Left lobe of liver (tissue), 1 donor: ENCODE measurements around the gene SETD1A. TPM values are rescaled to one million over a fixed set of nuclear protein-coding genes. Genes with fewer than 3 reads are reported as not detected.

Experiments used
- total RNA-seq: library from RNA; stranded (reverse); gene quantifications from one replicate; pipeline ENCODE4 v1.2.1, GENCODE V29; 2021
- donor health status: DM: no; HTN: yes; CAD: no.

The SETD1A gene
- total RNA-seq, 1 donor from 2014 or later = 8.2 TPM

Other genes with a start within 250 kb of the SETD1A start
- 23.0 TPM for gene PHKG2, start 209.3 kb upstream of the SETD1A start, total RNA-seq
- 0.40 TPM for gene CFAP119, start 195.7 kb upstream of the SETD1A start, total RNA-seq
- 35.7 TPM for gene RNF40, start 195.4 kb upstream of the SETD1A start, total RNA-seq
- gene ZNF629, start 170.5 kb upstream of the SETD1A start, total RNA-seq = 4.6 TPM
- 6.2 TPM for gene BCL7C, start 63.7 kb upstream of the SETD1A start, total RNA-seq
- gene CTF1, start 61.1 kb upstream of the SETD1A start, total RNA-seq = 0.58 TPM
- 3.6 TPM for gene FBXL19, start 34.2 kb upstream of the SETD1A start, total RNA-seq
- gene ORAI3, start 8.7 kb upstream of the SETD1A start, total RNA-seq = 51.3 TPM
- 71.5 TPM for gene HSD3B7, start 27.5 kb downstream of the SETD1A start, total RNA-seq
- gene STX1B, start 52.9 kb downstream of the SETD1A start, total RNA-seq = 4.2 TPM
- 24.6 TPM for gene STX4, start 75.8 kb downstream of the SETD1A start, total RNA-seq
- gene ZNF668, start 116.5 kb downstream of the SETD1A start, total RNA-seq = 3.6 TPM
- gene ZNF646, start 116.7 kb downstream of the SETD1A start, total RNA-seq = 6.7 TPM
- 4.4 TPM for gene PRSS53, start 131.2 kb downstream of the SETD1A start, total RNA-seq
- 101 TPM for gene VKORC1, start 137.0 kb downstream of the SETD1A start, total RNA-seq
- 42.7 TPM for gene BCKDK, start 150.6 kb downstream of the SETD1A start, total RNA-seq
- gene KAT8, start 159.9 kb downstream of the SETD1A start, total RNA-seq = 27.0 TPM
- 14.5 TPM for gene PRSS8, start 178.0 kb downstream of the SETD1A start, total RNA-seq
- gene PRSS36, start 192.3 kb downstream of the SETD1A start, total RNA-seq = 1.5 TPM
- gene FUS, start 222.4 kb downstream of the SETD1A start, total RNA-seq = 43.5 TPM
- gene PYCARD, start 245.0 kb downstream of the SETD1A start, total RNA-seq = 5.9 TPM